ENCODE data around the gene USPL1. TPM values are rescaled to one million over a fixed set of nuclear protein-coding genes. Genes with fewer than 3 reads are reported as not detected.

USPL1 gene
- total and polyA plus RNA-seq, 4 donors, result 4.1 to 13.0 (median 8.2) TPM

- H3K27ac ChIP-seq (ENCODE audit: low read depth in 1 of 2, low read length in 2 of 2), result peak overlapping the region; percentile 100
- H3K27me3 ChIP-seq (ENCODE audit: control insufficient read depth in 4 of 4, insufficient read depth in 4 of 4, low read length in 3 of 4), result no peaks in the 10 kb centered on the region
- peaks cover 0 to 14% (median 3%) of the 10 kb centered on the region in 4 donors for H3K36me3 ChIP-seq (ENCODE audit: control insufficient read depth in 4 of 4, insufficient read depth in 3 of 4, low read depth in 1 of 4, low read length in 3 of 4)
- peaks cover 4 to 25% (median 12%) of the 10 kb centered on the region in 4 donors for H3K4me1 ChIP-seq (ENCODE audit: control insufficient read depth in 4 of 4, insufficient read depth in 4 of 4, low read length in 3 of 4)
- WGBS, result 27% methylated on average over 5 of the region's 5 CpGs
- peak overlapping the region; percentile 58 to 91 (median 67) for H3K4me3 ChIP-seq (ENCODE audit: low read depth in 1 of 3, low read length in 3 of 3)
- peak overlapping the region; percentile 49 to 98 for H3K9ac ChIP-seq (ENCODE audit: low read depth in 1 of 2, low read length in 2 of 2)
- DNase-seq (ENCODE audit: low spot score), result no peak
- TF ChIP-seq SP1 (IDR thresholded peaks at IDR 0.05) (peak; percentile 80), EGR1 (IDR thresholded peaks at IDR 0.05; ENCODE audit: low read depth in 2 of 2) (no peak), MAX (IDR thresholded peaks at IDR 0.05) (peak; percentile 32), HNF4G (IDR thresholded peaks at IDR 0.05) (peak; percentile 57), REST (IDR thresholded peaks at IDR 0.05) (peak; percentile 82), FOXA2 (IDR thresholded peaks at IDR 0.05) (no peak), NR2F2 (IDR thresholded peaks at IDR 0.05) (peak; percentile 64), YY1 (IDR thresholded peaks at IDR 0.05) (peak; percentile 63), RXRA (IDR thresholded peaks at IDR 0.05) (peak; percentile 64 to 71), RAD21 (IDR thresholded peaks at IDR 0.05) (peak; percentile 37 to 38), JUND (IDR thresholded peaks at IDR 0.05) (peak; percentile 44 to 47), CTCF (IDR thresholded peaks at IDR 0.05; ENCODE audit: low read depth, low read length, missing input control) (no peak), GABPA (IDR thresholded peaks at IDR 0.05 in 1 of 2, conservative IDR thresholded peaks at IDR 0.05 in 1 of 2) (peak in 1 of 2 donors; percentile 61), FOXA1 (IDR thresholded peaks at IDR 0.05) (peak; percentile 21), ZBTB33 (IDR thresholded peaks at IDR 0.05) (peak; percentile 58), HNF4A (conservative IDR thresholded peaks at IDR 0.05) (peak; percentile 89 to 93), TAF1 (conservative IDR thresholded peaks at IDR 0.05) (peak; percentile 64)
- TF ChIP-seq, protein P1, sequence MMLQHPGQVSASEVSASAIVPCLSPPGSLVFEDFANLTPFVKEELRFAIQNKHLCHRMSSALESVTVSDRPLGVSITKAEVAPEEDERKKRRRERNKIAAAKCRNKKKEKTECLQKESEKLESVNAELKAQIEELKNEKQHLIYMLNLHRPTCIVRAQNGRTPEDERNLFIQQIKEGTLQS (IDR thresholded peaks at IDR 0.05), result no peak
- no peaks in the 10 kb centered on the region for H3K9me3 ChIP-seq (ENCODE audit: control insufficient read depth in 4 of 4, low read length in 3 of 4)
Measured at GRCh38 chr13:30619731-30620130, 2.0 kb downstream of the USPL1 start.

Data from liver (tissue), 9 donors.